Activated CD8-positive, alpha-beta memory T cell treated with anti-CD3 and anti-CD28 coated beads, Interleukin-2, amount 50 U/mL, for 48 hours (primary cell): ENCODE data around the gene SYTL4.
"Not testable (repeated sequence)": the region's sequence is repeated elsewhere in the genome, so short reads cannot be mapped to it uniquely, and the experiment has no call there.

Experiments used
- DNase-seq: peaks from one replicate; pipeline ENCODE4 v3.0.0-alpha.2; 2020

The SYTL4 gene

GRCh38 chrX:100731441-100732281, at the start of gene SYTL4:
TSS of gene SYTL4 (minus strand) at chrX:100732121. CDS start at chrX:100702037, 30,084 bp downstream.
- no peak for DNase-seq

- DNase-seq, result not testable (repeated sequence)
Observed at GRCh38 chrX:100769439-100769838, 37.5 kb upstream of the SYTL4 start.

GRCh38 chrX:100768679-100769338, 36.9 kb upstream of the SYTL4 start:
- peak; percentile 93 for DNase-seq

GRCh38 chrX:100750883-100751282, 19.0 kb upstream of the SYTL4 start:
- no peak for DNase-seq

- no peak for DNase-seq
Observed at GRCh38 chrX:100748108-100748507, 16.2 kb upstream of the SYTL4 start.

- DNase-seq, result no peak
Observed at GRCh38 chrX:100747703-100748102, 15.8 kb upstream of the SYTL4 start.

- no peak for DNase-seq
Observed at GRCh38 chrX:100747090-100747489, 15.2 kb upstream of the SYTL4 start.

- DNase-seq, result no peak
Observed at GRCh38 chrX:100745806-100746537, 14.1 kb upstream of the SYTL4 start.

GRCh38 chrX:100745205-100745604, 13.3 kb upstream of the SYTL4 start:
- DNase-seq, result no peak

GRCh38 chrX:100743009-100743607, 11.2 kb upstream of the SYTL4 start:
- no peak for DNase-seq

- not testable (repeated sequence) for DNase-seq
Observed at GRCh38 chrX:100724006-100724405, 7.9 kb downstream of the SYTL4 start.

- DNase-seq, result no peak
Observed at GRCh38 chrX:100721328-100721727, 10.6 kb downstream of the SYTL4 start.

- DNase-seq, result no peak
Observed at GRCh38 chrX:100720301-100720700, 11.6 kb downstream of the SYTL4 start.

GRCh38 chrX:100719139-100719538, 12.8 kb downstream of the SYTL4 start:
- no peak for DNase-seq

GRCh38 chrX:100717363-100717762, 14.6 kb downstream of the SYTL4 start:
- no peak for DNase-seq

GRCh38 chrX:100710816-100711215, 21.1 kb downstream of the SYTL4 start:
- DNase-seq, result no peak

GRCh38 chrX:100704581-100705203, 27.2 kb downstream of the SYTL4 start:
- no peak for DNase-seq

GRCh38 chrX:100700809-100701208, 31.1 kb downstream of the SYTL4 start:
- no peak for DNase-seq

- DNase-seq, result no peak
Observed at GRCh38 chrX:100698551-100698950, 33.4 kb downstream of the SYTL4 start.

GRCh38 chrX:100696699-100697351, 35.1 kb downstream of the SYTL4 start:
- DNase-seq, result no peak

- no peak for DNase-seq
Observed at GRCh38 chrX:100695991-100696390, 35.9 kb downstream of the SYTL4 start.

GRCh38 chrX:100695302-100695701, 36.6 kb downstream of the SYTL4 start:
- DNase-seq, result no peak
